Mesenchymal stem cell (in vitro differentiated cells and primary cell): ENCODE data around the gene DYNLT2.

Source experiments
- DNase-seq: peaks from one replicate; pipeline ENCODE4 v3.0.0-alpha.2; 2013
- H2AFZ ChIP-seq: one replicate; pipeline ENCODE4 v1.6.1; 2013; ENCODE audit warnings: low read depth, mild to moderate bottlenecking, control low read depth, inconsistent platforms, low read length, moderate library complexity
- H2AK5ac ChIP-seq: 2 replicates; pipeline ENCODE4 v1.6.1; 2013; ENCODE audit warnings: low read length, moderate library complexity, mild to moderate bottlenecking, inconsistent platforms; ENCODE audit not compliant: severe bottlenecking
- H2BK120ac ChIP-seq: one replicate; pipeline ENCODE4 v1.6.1; 2013; ENCODE audit warnings: low read depth, mild to moderate bottlenecking, inconsistent platforms, low read length, moderate library complexity
- H2BK12ac ChIP-seq, 2 experiments: one replicate each; pipeline ENCODE4 v1.6.1; 2013; ENCODE audit warnings: inconsistent platforms in 2 of 2, low read length in 2 of 2, mild to moderate bottlenecking in 2 of 2, moderate library complexity in 2 of 2, control low read depth in 1 of 2
- H2BK15ac ChIP-seq: one replicate; pipeline ENCODE4 v1.6.1; 2013; ENCODE audit warnings: mild to moderate bottlenecking, low read depth, inconsistent platforms; ENCODE audit not compliant: poor library complexity, severe bottlenecking
- H2BK5ac ChIP-seq: 2 replicates; pipeline ENCODE4 v1.6.1; 2013; ENCODE audit warnings: low read depth, mild to moderate bottlenecking, low read length, control low read depth, inconsistent platforms; ENCODE audit not compliant: poor library complexity, severe bottlenecking
- H3K14ac ChIP-seq, 2 experiments: one replicate each; pipeline ENCODE4 v1.6.1; 2013; ENCODE audit warnings: inconsistent platforms in 2 of 2, low read length in 2 of 2, control low read depth in 1 of 2, mild to moderate bottlenecking in 1 of 2, moderate library complexity in 1 of 2
- H3K18ac ChIP-seq, 2 experiments: one replicate each; pipeline ENCODE4 v1.6.1; 2013; ENCODE audit warnings: inconsistent platforms in 2 of 2, low read length in 2 of 2, control low read depth in 1 of 2, low read depth in 1 of 2, mild to moderate bottlenecking in 1 of 2
- H3K23ac ChIP-seq, 2 experiments: one replicate each; pipeline ENCODE4 v1.6.1; 2013; ENCODE audit warnings: inconsistent platforms in 2 of 2, low read length in 2 of 2, mild to moderate bottlenecking in 2 of 2, moderate library complexity in 2 of 2, control low read depth in 1 of 2
- H3K27ac ChIP-seq: 2 replicates; pipeline ENCODE4 v1.5.1; 2013; ENCODE audit warnings: mild to moderate bottlenecking, moderate library complexity, low read length, control low read depth, inconsistent platforms; ENCODE audit not compliant: poor library complexity, severe bottlenecking
- H3K27me3 ChIP-seq, 2 experiments: 2 replicates each; pipeline versions ENCODE4 v1.6.1 to v1.7.0; 2013; ENCODE audit warnings: low read length in 2 of 2, mild to moderate bottlenecking in 2 of 2, moderate library complexity in 2 of 2, control low read depth in 1 of 2, inconsistent platforms in 1 of 2; ENCODE audit not compliant: control insufficient read depth in 1 of 2, insufficient read depth in 1 of 2
- H3K36me3 ChIP-seq, 2 experiments: 2 replicates each; pipeline versions ENCODE4 v1.6.1 to v1.7.0; 2013; ENCODE audit warnings: low read length in 2 of 2, control low read depth in 1 of 2, inconsistent platforms in 1 of 2, low read depth in 1 of 2, mild to moderate bottlenecking in 1 of 2; ENCODE audit not compliant: insufficient read depth in 2 of 2, control insufficient read depth in 1 of 2
- H3K4ac ChIP-seq, 2 experiments: one replicate each; pipeline ENCODE4 v1.6.1; 2013; ENCODE audit warnings: inconsistent platforms in 2 of 2, low read length in 2 of 2, mild to moderate bottlenecking in 2 of 2, moderate library complexity in 2 of 2, control low read depth in 1 of 2, low read depth in 1 of 2
- H3K4me1 ChIP-seq: 2 replicates; pipeline ENCODE4 v1.6.1; 2013; ENCODE audit warnings: low read depth, low read length, control low read depth; ENCODE audit not compliant: control insufficient read depth, insufficient read depth
- H3K4me2 ChIP-seq: 2 replicates; pipeline ENCODE4 v1.6.1; 2013; ENCODE audit warnings: low read length, mild to moderate bottlenecking, inconsistent platforms; ENCODE audit not compliant: poor library complexity, severe bottlenecking
- H3K4me3 ChIP-seq, 2 experiments: 2 replicates each; pipeline versions ENCODE4 v1.5.1 to v1.7.0; 2013; ENCODE audit warnings: low read length in 2 of 2, mild to moderate bottlenecking in 2 of 2, control low read depth in 1 of 2, low read depth in 1 of 2; ENCODE audit not compliant: insufficient read depth in 1 of 2
- H3K79me1 ChIP-seq: replicated peaks from 2 replicates; pipeline ENCODE4 v1.6.1; 2013; ENCODE audit warnings: mild to moderate bottlenecking, control low read depth, low read length, inconsistent platforms; ENCODE audit not compliant: poor library complexity, severe bottlenecking
- H3K9ac ChIP-seq: 2 replicates; pipeline ENCODE4 v1.7.0; 2013; ENCODE audit warnings: mild to moderate bottlenecking, low read length, moderate library complexity
- H3K9me3 ChIP-seq: 2 replicates; pipeline ENCODE4 v1.7.0; 2013; ENCODE audit warnings: mild to moderate bottlenecking, low read length; ENCODE audit not compliant: control insufficient read depth
- H4K8ac ChIP-seq: one replicate; pipeline ENCODE4 v1.6.1; 2013; ENCODE audit warnings: inconsistent platforms, mild to moderate bottlenecking, low read length, moderate library complexity
- H4K91ac ChIP-seq: one replicate; pipeline ENCODE4 v1.6.1; 2013; ENCODE audit warnings: mild to moderate bottlenecking, low read length, inconsistent platforms
- WGBS: methylation state at CpG from one replicate; pipeline ENCODE4 v1.1.7; 2013; ENCODE audit warnings: mixed read lengths; 5-methylcytosine and 5-hydroxymethylcytosine counted together

Gene DYNLT2

GRCh38 chr6:169714595-169714994 lies 36.8 kb downstream of the DYNLT2 start:
- peaks cover 12 to 60% of the 10 kb centered on the region in 2 experiments for H3K36me3 ChIP-seq
- no peak overlapping the region for H3K23ac ChIP-seq
- H4K8ac ChIP-seq: no peak overlapping the region
- DNase-seq: no peak
- H3K27ac ChIP-seq: no peak overlapping the region
- H3K4me1 ChIP-seq: peaks cover 1% of the 10 kb centered on the region
- H2BK5ac ChIP-seq: no peak overlapping the region
- H3K4me3 ChIP-seq: no peak overlapping the region
- H2BK120ac ChIP-seq: no peak overlapping the region
- H3K9ac ChIP-seq: no peak overlapping the region
- H3K9me3 ChIP-seq: no peaks in the 10 kb centered on the region
- H2BK15ac ChIP-seq: no peak overlapping the region
- no peak overlapping the region for H2AFZ ChIP-seq
- H3K4me2 ChIP-seq: no peak overlapping the region
- no peak overlapping the region for H3K18ac ChIP-seq
- H2BK12ac ChIP-seq: no peak overlapping the region
- no peak overlapping the region for H2AK5ac ChIP-seq
- no peaks in the 10 kb centered on the region for H3K27me3 ChIP-seq
- no peak overlapping the region for H4K91ac ChIP-seq
- H3K79me1 ChIP-seq: peaks cover 17% of the 10 kb centered on the region
- H3K14ac ChIP-seq: no peak overlapping the region
- 97% methylated on average over 9 of the region's 9 CpGs for WGBS
- no peak overlapping the region for H3K4ac ChIP-seq

GRCh38 chr6:169714178-169714577 lies 37.2 kb downstream of the DYNLT2 start:
- Histone ChIP-seq H3K27me3 (no peaks in the 10 kb centered on the region), H3K23ac (no peak overlapping the region), H2AFZ (no peak overlapping the region), H4K8ac (no peak overlapping the region), H2BK5ac (no peak overlapping the region), H3K4me3 (no peak overlapping the region), H3K36me3 (peaks cover 12 to 64% of the 10 kb centered on the region in 2 experiments), H3K4ac (no peak overlapping the region), H4K91ac (no peak overlapping the region), H2BK12ac (no peak overlapping the region), H3K4me2 (no peak overlapping the region), H3K27ac (no peak overlapping the region), H3K79me1 (peaks cover 17% of the 10 kb centered on the region), H2AK5ac (no peak overlapping the region), H3K14ac (no peak overlapping the region), H3K9ac (no peak overlapping the region), H3K18ac (no peak overlapping the region), H2BK15ac (no peak overlapping the region), H3K4me1 (peaks cover 1% of the 10 kb centered on the region), H3K9me3 (no peaks in the 10 kb centered on the region), H2BK120ac (no peak overlapping the region)
- no peak for DNase-seq
- whole genome bisulfite sequencing: 97% methylated on average over 2 of the region's 2 CpGs

- Histone ChIP-seq H3K14ac (no peak overlapping the region), H3K4me2 (no peak overlapping the region), H3K27ac (no peak overlapping the region), H3K4ac (no peak overlapping the region), H3K27me3 (no peaks in the 10 kb centered on the region), H2AK5ac (no peak overlapping the region), H3K79me1 (peaks cover 11% of the 10 kb centered on the region), H3K23ac (no peak overlapping the region), H3K18ac (no peak overlapping the region), H2BK15ac (no peak overlapping the region), H2BK120ac (no peak overlapping the region), H2BK5ac (no peak overlapping the region), H4K8ac (no peak overlapping the region), H2AFZ (no peak overlapping the region), H3K9me3 (no peaks in the 10 kb centered on the region), H3K36me3 (peaks cover 6 to 52% of the 10 kb centered on the region in 2 experiments), H3K4me3 (no peak overlapping the region), H4K91ac (no peak overlapping the region), H2BK12ac (no peak overlapping the region), H3K4me1 (no peaks in the 10 kb centered on the region), H3K9ac (no peak overlapping the region)
- no peak for DNase-seq
- 87% methylated on average over 3 of the region's 3 CpGs for WGBS
Measured at GRCh38 chr6:169710009-169710408, 41.4 kb downstream of the DYNLT2 start.

- Histone ChIP-seq H3K4me1 (no peaks in the 10 kb centered on the region), H3K4ac (no peak overlapping the region), H3K23ac (no peak overlapping the region), H3K4me3 (no peak overlapping the region), H3K79me1 (peaks cover 12% of the 10 kb centered on the region), H2AK5ac (no peak overlapping the region), H3K9ac (no peak overlapping the region), H3K27ac (no peak overlapping the region), H3K14ac (no peak overlapping the region), H2BK120ac (no peak overlapping the region), H2AFZ (no peak overlapping the region), H3K9me3 (no peaks in the 10 kb centered on the region), H2BK15ac (no peak overlapping the region), H2BK12ac (no peak overlapping the region), H3K18ac (no peak overlapping the region), H3K36me3 (peaks cover 5 to 52% of the 10 kb centered on the region in 2 experiments), H3K27me3 (no peaks in the 10 kb centered on the region), H2BK5ac (no peak overlapping the region), H4K91ac (no peak overlapping the region), H3K4me2 (no peak overlapping the region), H4K8ac (no peak overlapping the region)
- no peak for DNase-seq
Measured at GRCh38 chr6:169709293-169709692, 42.1 kb downstream of the DYNLT2 start.
